Calu3 (cell line): ENCODE measurements around the gene RAB3C. TPM values are rescaled to one million over a fixed set of nuclear protein-coding genes. Genes with fewer than 3 reads are reported as not detected.

ENCODE experiments used
- BruUV-seq: library from RNA; stranded (reverse); fragments of 400-500 nt; replicated peaks from 2 replicates; lab custom pipeline; 2021; lab: Mats Ljungman, UMichigan
- CTCF ChIA-PET: fragments of 300-600 bp; sonication (Branson Sonifier 250); formaldehyde crosslinking; loops from one replicate; lab custom pipeline; 2022; ENCODE audit warnings: antibody characterized with exemption; lab: Charles Lee
- DNase-seq: peaks from one replicate; pipeline ENCODE4 v3.0.0; 2022
- H3K27ac Mint-ChIP-seq: one replicate; pipeline ENCODE4 v1.8.0; 2022; ENCODE audit warnings: mixed read lengths; ENCODE audit not compliant: unreplicated experiment
- H3K27me3 Mint-ChIP-seq: one replicate; pipeline ENCODE4 v1.8.0; 2022; ENCODE audit warnings: mixed read lengths; ENCODE audit not compliant: unreplicated experiment
- H3K36me3 Mint-ChIP-seq: one replicate; pipeline ENCODE4 v1.8.0; 2022; ENCODE audit warnings: mild to moderate bottlenecking, moderate library complexity, mixed read lengths; ENCODE audit not compliant: insufficient read depth, unreplicated experiment
- H3K4me1 Mint-ChIP-seq: one replicate; pipeline ENCODE4 v1.8.0; 2022; ENCODE audit warnings: mild to moderate bottlenecking, low read depth, mixed read lengths; ENCODE audit not compliant: unreplicated experiment
- H3K4me3 Mint-ChIP-seq: one replicate; pipeline ENCODE4 v1.8.0; 2022; ENCODE audit warnings: mild to moderate bottlenecking, low read depth, moderate library complexity, mixed read lengths; ENCODE audit not compliant: unreplicated experiment
- H3K9me3 Mint-ChIP-seq: one replicate; pipeline ENCODE4 v1.8.0; 2022; ENCODE audit warnings: low read depth, mixed read lengths; ENCODE audit not compliant: unreplicated experiment
- CTCF ChIP-seq: fragments of 200-600 bp; IDR thresholded peaks from one replicate; pipeline ENCODE4 v1.8.0; 2022; ENCODE audit warnings: antibody characterized with exemption; ENCODE audit not compliant: unreplicated experiment
- intact Hi-C: fragments of 100-400 bp; cut with micrococcal nuclease; formaldehyde crosslinking; loops from one replicate; pipeline ENCODE4 v1.10.0; 2022; ENCODE audit not compliant: unreplicated experiment
- total RNA-seq: library from RNA; stranded (reverse); gene quantifications from 2 replicates; pipeline ENCODE4 v1.2.3, GENCODE V29; 2022

Gene RAB3C
- total RNA-seq, 1 experiment from 2014 or later = not detected

- Mint-ChIP-seq H3K27ac (no peak overlapping the region), H3K36me3 (no peaks in the 10 kb centered on the region), H3K27me3 (peaks cover 34% of the 10 kb centered on the region), H3K9me3 (no peaks in the 10 kb centered on the region), H3K4me1 (no peaks in the 10 kb centered on the region), H3K4me3 (no peak overlapping the region)
- DNase-seq = no peak
- no peak for TF ChIP-seq CTCF
- no TSS peak for BruUV-seq
- intact Hi-C loops = no loop called here
- CTCF ChIA-PET = no interaction called here
These were observed 274.7 kb downstream of the RAB3C start for GRCh38 chr5:58857609-58858008.

GRCh38 chr5:58860680-58861079 is 277.8 kb downstream of the RAB3C start:
- Mint-ChIP-seq H3K27ac (no peak overlapping the region), H3K36me3 (no peaks in the 10 kb centered on the region), H3K4me1 (no peaks in the 10 kb centered on the region), H3K9me3 (no peaks in the 10 kb centered on the region), H3K27me3 (peaks cover 14% of the 10 kb centered on the region), H3K4me3 (no peak overlapping the region)
- BruUV-seq = no TSS peak
- no peak for DNase-seq
- CTCF ChIA-PET = interaction anchor here (0.6 to 1.0 kb wide), 2 partner anchors 11 to 794 kb away, joined by 3 read pairs; no protein-coding TSS in a partner anchor
- no peak for TF ChIP-seq CTCF
- intact Hi-C loops = no loop called here

GRCh38 chr5:58868931-58869330 is 286.1 kb downstream of the RAB3C start:
- H3K36me3 Mint-ChIP-seq = no peaks in the 10 kb centered on the region
- DNase-seq = no peak
- CTCF ChIA-PET = no interaction called here
- peaks cover 43% of the 10 kb centered on the region for H3K27me3 Mint-ChIP-seq
- no TSS peak for BruUV-seq
- no peaks in the 10 kb centered on the region for H3K9me3 Mint-ChIP-seq
- H3K4me3 Mint-ChIP-seq = no peak overlapping the region
- TF ChIP-seq CTCF = no peak
- no peaks in the 10 kb centered on the region for H3K4me1 Mint-ChIP-seq
- H3K27ac Mint-ChIP-seq = no peak overlapping the region
- intact Hi-C loops = no loop called here

GRCh38 chr5:58871648-58872242 is 288.9 kb downstream of the RAB3C start:
- intact Hi-C loops = no loop called here
- Mint-ChIP-seq H3K27me3 (peaks cover 49% of the 10 kb centered on the region), H3K27ac (no peak overlapping the region), H3K9me3 (no peaks in the 10 kb centered on the region), H3K36me3 (no peaks in the 10 kb centered on the region), H3K4me3 (no peak overlapping the region), H3K4me1 (no peaks in the 10 kb centered on the region)
- peak; percentile 55 for TF ChIP-seq CTCF
- peak; percentile 51 for DNase-seq
- CTCF ChIA-PET = no interaction called here
- no TSS peak for BruUV-seq
